T47D (cell line): ENCODE results near the gene PSPN.
"Not testable (repeated sequence)": the region's sequence is repeated elsewhere in the genome, so short reads cannot be mapped to it uniquely, and the experiment has no call there.

ENCODE experiments used
- DNase-seq, 2 experiments: peaks; one replicate each; pipeline versions ENCODE4 v3.0.0 to v3.0.0-alpha.2; 2011 to 2012; ENCODE audit warnings: low read depth in 1 of 2, low spot score in 1 of 2
- JUND ChIP-seq: IDR thresholded peaks from 2 replicates; pipeline ENCODE4 v1.6.1; 2012; ENCODE audit warnings: low read depth
- in situ Hi-C: cut with HindIII; loops from 2 replicates; pipeline ENCODE4 v1.10.0; 2016; ENCODE audit warnings: low sequenced_read_pairs, low pct_unique_long_range_greater_than_20kb

PSPN gene

DNA sequence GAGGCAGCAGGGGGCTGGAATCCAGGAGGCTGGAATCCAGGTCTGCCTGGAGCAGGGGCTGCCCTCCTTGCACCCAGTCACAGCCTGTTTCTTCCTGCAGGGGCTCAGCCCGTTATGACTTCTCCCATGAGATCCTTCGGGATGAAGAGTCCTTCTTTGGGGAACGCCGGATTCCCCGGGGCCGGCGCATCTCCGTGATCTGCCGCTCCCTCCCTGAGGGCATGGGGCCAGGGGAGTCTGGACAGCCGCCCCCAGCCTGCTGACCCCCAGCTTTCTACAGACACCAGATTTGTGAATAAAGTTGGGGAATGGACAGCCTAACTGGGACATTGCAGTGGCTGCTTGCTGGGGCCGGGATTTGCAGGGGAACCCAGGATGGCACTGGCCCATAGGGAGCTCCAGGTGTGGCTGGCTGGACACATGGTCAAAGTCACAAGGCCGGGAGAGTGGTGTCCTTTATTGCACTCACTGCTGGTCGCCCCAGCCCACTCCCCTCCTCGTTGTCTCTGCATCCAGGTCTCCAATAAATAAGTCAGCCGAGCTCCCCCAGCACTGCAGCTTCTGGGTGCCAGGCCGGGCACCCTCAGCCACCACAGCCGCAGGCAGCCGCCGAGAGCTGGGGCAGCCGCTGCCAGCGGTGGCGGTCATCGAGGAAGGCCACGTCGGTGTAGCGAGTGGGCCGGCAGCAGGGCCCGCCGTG lies 872 bp downstream of the PSPN start:
- TF ChIP-seq JUND, result no peak

DNA sequence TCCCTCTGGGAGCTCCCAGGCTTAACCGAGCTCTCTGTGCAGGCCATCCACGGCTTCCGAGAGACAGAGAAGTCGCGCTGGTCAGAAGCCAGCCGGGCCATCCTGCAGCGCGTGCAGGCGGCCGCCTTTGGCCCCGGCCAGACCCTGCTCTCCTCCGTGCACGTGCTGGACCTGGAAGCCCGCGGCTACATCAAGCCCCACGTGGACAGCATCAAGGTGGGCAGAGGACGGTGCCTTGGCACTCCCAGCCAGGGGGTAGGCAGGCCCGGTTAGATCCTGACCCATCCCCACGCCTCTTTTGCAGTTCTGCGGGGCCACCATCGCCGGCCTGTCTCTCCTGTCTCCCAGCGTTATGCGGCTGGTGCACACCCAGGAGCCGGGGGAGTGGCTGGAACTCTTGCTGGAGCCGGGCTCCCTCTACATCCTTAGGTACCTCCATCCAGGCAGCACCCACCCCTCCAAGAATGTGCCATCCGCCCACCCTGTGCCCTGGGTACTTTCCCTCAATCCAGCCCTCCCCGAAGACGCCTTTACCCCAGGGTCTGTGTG lies 1.5 kb downstream of the PSPN start:
- DNase-seq, result no peak
- TF ChIP-seq JUND, result no peak
- in situ Hi-C loops, result no loop called here

More for the DNA sequence above, 872 bp downstream of the PSPN start:
- DNase-seq, result no peak
- in situ Hi-C loops, result no loop called here

DNA sequence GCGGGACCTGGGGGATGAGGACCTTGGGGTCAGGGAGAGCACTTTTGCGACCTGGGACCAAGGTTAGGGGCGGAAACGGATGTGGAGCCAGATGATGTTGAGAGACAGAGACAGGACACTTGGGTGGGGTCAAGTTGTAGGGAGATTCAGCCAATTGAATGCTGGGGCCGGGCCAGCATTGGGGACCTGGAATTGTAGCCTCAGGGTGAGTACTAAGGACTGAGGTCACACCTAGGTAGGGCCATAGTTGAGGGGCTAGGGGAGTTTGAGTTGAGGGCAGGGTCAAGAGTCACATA lies 2.0 kb downstream of the PSPN start:
- no peak for TF ChIP-seq JUND
- in situ Hi-C loops, result no loop called here
- no peak for DNase-seq

DNA sequence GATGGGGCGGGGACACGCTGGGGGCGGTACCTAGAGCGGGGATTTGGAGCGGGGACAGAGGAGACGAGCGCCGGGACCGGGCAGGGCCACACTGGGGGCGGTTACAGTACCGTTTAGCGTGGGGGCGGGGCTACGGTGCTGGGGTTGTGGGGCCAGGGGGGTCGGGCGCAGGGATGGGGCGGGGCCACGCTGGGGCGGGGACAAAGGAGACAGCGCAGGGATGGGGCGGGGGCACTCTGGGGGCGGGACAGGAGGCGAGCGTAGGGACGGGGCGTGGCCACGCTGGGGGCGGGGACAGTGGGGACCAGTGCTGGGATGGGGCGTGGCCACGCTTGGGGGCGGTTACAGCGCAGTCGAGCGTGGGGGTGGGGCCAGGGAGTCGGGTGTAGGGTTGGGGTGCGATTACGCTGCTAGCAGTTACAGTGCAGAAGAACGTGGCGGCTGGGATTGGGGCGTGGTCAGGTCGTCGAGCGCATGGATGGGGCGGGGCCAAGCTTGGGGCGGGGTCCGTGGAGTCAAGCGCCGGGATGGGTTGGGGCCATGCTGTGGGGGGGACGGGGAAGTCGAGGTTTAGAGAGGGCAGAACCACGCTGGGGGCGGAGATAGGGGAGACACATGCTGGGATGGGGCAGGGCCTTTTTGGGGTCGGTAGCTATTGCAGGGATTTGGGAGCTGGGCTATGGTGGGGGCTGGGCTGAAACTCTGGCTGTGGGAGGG lies 2.5 kb downstream of the PSPN start:
- DNase-seq, result peak; percentile 73 to 96
- in situ Hi-C loops, result no loop called here
- no peak for TF ChIP-seq JUND

DNA sequence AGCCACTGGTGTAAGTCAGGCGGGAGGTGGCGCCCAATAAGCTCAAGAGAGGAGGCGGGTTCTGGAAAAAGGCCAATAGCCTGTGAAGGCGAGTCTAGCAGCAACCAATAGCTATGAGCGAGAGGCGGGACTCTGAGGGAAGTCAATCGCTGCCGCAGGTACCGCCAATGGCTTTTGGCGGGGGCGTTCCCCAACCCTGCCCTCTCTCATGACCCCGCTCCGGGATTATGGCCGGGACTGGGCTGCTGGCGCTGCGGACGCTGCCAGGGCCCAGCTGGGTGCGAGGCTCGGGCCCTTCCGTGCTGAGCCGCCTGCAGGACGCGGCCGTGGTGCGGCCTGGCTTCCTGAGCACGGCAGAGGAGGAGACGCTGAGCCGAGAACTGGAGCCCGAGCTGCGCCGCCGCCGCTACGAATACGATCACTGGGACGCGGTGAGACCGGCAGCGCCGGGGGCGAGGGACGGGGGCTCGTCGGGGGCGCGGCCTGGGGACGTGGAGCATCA lies 3.1 kb downstream of the PSPN start, which contains the start of gene ALKBH7:
Gene ALKBH7, plus strand, starts transcription at position 201 of the 502 bp plus-strand sequence. Its CDS starts 27 bp downstream, at position 228.
- in situ Hi-C loops, result no loop called here
- DNase-seq, result peak in 1 of 2 experiments; percentile 99
- no peak for TF ChIP-seq JUND

DNA sequence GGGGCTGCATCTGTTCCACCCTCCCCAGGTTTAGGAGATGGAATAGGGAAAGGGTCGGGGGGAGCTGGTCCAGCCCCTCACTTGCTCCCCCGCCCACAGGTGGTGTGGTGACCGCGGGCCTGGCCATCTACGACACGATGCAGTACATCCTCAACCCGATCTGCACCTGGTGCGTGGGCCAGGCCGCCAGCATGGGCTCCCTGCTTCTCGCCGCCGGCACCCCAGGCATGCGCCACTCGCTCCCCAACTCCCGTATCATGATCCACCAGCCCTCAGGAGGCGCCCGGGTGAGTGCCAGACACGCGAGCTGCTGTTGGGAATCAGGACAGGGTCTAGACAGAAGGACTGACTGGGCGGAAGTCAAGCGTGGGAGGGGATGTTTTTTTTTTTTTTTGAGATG lies 11.4 kb downstream of the PSPN start:
- no peak for DNase-seq
- TF ChIP-seq JUND, result no peak
- in situ Hi-C loops, result no loop called here

DNA sequence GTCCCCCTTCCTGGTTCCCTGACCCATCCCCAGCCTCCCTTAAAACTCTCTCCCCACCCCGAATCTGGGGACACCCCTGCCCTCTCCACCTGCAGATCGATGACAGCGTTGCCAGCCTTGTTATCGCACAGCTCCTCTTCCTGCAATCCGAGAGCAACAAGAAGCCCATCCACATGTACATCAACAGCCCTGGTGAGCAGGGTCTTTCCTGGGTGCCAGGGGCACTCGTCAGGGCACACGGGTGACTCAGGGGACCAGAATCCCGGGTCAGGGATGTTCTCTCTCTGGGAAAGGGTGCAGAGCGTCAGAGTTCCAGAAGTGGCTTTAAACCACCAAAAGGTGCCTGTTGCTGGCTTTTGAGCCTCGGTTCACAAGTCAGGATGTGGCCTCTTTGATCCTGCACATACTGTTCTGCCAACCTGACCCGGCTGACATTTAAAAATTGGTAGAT lies 13.4 kb downstream of the PSPN start:
- no peak for TF ChIP-seq JUND
- no peak for DNase-seq
- in situ Hi-C loops, result no loop called here

DNA sequence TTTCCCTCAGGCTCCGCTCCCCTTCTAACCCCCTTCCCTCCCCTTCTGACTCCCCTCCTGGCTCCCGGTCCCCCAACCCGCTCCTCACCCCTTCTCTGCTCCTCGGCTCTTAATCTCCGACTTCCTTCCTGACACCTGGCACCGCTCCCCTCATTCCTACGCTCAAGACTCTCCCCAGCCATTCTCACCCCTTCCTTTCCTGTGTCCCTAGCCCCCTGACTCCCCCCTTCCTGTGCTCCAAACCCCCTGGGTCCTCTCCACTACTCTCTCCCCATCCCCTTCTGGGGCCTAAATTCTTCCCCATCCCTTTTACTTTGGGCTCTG lies 13.7 kb downstream of the PSPN start:
- in situ Hi-C loops, result no loop called here
- DNase-seq, result no peak
- no peak for TF ChIP-seq JUND

DNA sequence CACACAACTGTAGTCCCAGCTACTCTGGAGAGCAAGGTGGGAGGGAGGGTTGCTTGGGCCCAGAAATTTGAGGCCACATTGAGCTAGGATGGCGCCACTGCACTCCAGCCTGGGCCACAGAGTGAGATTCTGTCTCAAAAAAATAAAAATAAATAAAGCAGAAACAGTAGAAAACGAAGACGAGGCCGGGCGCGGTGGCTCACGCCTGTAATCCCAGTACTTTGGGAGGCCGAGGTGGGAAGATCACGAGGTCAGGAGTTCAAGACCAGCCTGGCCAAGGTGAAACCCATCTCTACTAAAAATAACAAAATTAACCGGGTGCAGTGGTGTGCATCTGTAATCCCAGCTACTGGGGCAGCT lies 14.9 kb downstream of the PSPN start:
- DNase-seq, in situ Hi-C loops: not testable (repeated sequence)

DNA sequence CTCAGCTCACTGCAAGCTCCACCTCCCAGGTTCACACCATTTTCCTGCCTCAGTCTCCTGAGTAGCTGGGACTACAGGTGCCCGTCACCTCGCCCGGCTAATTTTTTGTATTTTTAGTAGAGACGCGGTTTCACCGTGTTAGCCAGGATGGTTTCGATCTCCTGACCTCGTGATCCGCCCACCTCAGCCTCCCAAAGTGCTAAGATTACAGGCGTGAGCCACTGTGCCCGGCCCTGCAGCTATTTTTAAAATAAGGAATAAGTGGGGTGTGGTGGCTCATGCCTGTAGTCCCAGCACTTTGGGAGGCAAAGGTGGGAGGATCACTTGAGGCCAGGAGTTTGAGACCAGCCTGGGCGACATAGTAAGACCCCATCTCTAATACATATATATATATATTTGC lies 15.3 kb downstream of the PSPN start:
- in situ Hi-C loops, DNase-seq: not testable (repeated sequence)

DNA sequence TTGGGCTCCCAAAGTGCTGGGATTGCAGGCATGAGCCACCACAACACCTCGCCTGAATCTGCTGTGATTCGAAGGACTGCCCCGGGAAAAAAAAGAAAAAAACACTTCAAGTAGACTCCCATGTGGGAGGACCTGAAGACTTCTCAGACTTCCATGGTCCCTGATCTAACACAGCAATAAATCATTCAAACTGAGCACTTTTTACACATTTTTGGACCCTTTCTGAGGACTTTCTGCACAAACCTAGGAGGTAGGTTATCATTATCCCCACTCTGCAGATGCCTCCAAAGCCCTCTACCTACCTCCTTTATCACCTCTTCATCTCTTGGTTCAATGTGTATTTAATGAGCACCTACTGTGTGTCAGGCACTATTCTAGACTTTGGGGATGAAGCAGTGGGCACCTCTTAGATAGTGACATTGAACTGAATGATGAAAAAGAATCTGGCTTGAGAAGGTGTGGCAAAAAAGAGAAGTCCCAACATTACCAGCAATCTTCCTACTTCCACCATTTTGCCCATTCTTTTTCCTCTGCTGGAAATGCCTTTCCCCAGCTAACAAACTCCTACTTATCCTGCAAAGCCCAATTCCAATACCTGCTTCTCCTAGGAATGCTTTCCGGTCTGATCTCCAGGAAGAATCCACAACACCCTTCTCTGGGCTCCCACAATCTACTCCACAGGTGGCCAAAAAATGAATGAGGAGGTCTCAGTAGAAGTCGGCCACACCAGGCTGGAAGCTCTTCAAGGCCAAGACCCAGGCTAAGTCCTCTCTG lies 16.0 kb downstream of the PSPN start:
- no peak for TF ChIP-seq JUND
- DNase-seq, result no peak
- in situ Hi-C loops, result no loop called here

DNA sequence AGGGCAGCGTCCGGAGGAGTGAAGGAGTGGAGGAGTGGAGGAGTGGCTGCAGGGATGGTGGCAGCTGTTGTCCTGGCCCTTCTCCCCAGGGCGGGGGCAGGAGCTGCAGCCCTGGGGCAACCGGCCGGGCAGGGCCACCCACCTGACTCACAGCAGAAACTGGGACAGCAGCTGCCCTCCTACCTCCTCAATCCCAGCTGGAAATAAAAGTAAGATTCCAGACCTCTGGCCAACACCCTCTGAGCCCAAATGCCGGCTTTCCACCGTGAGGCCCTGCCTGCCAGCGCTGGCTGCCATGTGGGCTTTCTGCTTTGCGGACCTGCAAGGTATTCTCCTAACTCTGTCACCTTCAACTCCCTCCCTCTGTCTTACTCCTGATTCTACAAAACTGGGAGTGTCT lies 17.7 kb downstream of the PSPN start:
- in situ Hi-C loops, result no loop called here
- no peak for DNase-seq
- TF ChIP-seq JUND, result no peak

DNA sequence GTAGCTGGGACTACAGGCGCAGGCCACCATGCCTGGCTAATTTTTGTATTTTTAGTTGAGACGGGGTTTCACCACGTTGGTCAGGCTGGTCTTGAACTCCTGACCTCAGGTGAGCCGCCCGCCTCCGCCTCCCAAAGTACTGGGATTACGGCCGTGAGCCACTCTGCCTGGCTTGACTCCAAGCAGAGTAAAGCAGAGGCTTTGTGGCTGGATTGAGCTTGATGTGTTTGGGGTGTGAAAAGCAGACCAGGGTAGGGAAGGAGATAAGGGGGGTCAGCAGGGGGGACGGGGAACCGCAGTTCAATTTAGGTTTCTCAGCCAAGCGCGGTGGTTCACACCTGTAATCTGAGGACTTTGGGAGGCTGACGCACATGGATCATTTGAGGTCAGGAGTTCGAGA lies 18.6 kb downstream of the PSPN start:
- in situ Hi-C loops, result no loop called here
- no peak for TF ChIP-seq JUND
- DNase-seq, result no peak

DNA sequence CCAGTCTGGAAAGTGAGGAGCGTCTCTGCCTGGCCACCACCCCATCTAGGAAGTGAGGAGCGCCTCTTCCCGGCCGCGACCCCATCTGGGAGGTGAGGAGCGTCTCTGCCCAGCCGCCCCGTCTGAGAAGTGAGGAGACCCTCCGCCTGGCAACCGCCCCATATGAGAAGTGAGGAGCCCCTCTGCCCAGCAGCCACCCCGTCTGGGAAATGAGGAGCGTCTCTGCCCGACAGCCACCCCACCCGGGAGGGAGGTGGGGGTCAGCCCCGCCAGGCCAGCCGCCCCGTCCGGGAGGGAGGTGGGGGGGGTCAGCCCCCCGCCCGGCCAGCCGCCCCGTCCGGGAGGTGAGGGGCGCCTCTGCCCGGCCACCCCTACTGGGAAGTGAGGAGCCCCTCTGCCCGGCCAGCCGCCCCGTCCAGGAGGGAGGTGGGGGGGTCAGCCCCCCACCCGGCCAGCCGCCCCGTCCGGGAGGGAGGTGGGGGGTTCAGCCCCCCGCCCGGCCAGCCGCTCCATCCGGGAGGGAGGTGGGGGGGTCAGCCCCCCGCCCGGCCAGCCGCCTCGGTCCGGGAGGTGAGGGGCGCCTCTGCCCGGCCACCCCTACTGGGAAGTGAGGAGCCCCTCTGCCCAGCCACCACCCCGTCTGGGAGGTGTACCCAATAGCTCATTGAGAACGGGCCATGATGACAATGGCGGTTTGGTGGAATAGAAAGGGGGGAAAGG lies 20.3 kb downstream of the PSPN start:
- in situ Hi-C loops, DNase-seq: not testable (repeated sequence)
